Lower leg skin (tissue), 3 donors: ENCODE data around the gene RNH1.

Source experiments
- POLR2A ChIP-seq, 2 donors: fragments of 450-650 bp; IDR thresholded peaks; one replicate each; pipeline ENCODE4 v1.6.1; 2016 to 2017; ENCODE audit warnings: antibody characterized with exemption in 2 of 2, mild to moderate bottlenecking in 1 of 2, moderate library complexity in 1 of 2
- TF ChIP-seq, protein P1 (sequence below), 3 donors: fragments of 450-650 bp; IDR thresholded peaks; one replicate each; pipeline ENCODE4 v1.5.1; 2016; ENCODE audit warnings: antibody characterized with exemption in 3 of 3, mild to moderate bottlenecking in 3 of 3, moderate library complexity in 2 of 3

DNA sequence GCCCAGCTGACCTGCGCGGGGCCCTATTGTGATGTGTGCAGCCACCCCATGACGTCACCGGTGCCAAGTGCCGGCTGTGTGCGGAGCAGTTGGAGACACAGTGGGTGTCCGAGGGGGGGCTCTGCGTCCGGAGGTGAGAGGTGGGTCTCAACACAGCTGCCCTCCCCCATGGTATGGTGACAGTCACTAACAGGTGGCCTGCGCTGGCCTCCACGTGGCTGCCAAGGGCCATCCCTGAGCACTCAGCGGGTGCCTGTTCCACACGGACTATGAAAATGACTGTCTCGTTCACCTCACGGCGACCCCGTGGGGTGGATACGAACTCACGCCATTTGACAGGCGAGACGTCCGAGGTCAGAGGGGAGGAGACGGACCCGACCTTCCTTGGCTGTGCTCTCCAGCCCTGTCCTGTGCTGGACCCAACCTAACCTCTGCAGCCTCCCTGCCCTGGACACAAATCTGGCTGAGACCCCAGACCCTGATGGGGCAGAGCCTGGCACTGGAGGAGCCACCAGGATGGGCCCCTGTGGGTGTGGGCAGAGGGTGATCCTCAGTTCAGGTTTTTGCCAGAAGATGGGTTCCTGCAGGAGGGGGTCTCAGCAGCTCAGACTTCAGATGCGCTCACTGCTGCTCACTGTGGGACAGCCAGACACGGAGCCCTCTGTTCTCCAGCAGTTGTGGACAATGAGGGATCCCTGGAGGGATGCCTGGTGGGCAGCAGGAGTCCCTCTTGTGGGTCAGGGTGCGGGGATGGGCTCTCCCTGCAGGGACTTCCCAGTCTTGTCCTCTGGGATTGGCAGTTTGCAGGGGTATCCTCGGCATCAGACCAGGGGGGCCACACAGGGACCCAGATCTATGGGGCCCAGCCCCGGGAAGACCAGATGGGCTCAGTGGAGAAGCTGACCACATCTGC is 22.0 kb upstream of the RNH1 start:
- TF ChIP-seq, protein P1, sequence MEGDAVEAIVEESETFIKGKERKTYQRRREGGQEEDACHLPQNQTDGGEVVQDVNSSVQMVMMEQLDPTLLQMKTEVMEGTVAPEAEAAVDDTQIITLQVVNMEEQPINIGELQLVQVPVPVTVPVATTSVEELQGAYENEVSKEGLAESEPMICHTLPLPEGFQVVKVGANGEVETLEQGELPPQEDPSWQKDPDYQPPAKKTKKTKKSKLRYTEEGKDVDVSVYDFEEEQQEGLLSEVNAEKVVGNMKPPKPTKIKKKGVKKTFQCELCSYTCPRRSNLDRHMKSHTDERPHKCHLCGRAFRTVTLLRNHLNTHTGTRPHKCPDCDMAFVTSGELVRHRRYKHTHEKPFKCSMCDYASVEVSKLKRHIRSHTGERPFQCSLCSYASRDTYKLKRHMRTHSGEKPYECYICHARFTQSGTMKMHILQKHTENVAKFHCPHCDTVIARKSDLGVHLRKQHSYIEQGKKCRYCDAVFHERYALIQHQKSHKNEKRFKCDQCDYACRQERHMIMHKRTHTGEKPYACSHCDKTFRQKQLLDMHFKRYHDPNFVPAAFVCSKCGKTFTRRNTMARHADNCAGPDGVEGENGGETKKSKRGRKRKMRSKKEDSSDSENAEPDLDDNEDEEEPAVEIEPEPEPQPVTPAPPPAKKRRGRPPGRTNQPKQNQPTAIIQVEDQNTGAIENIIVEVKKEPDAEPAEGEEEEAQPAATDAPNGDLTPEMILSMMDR (IDR thresholded peaks at IDR 0.05) = no peak
- no peak for TF ChIP-seq POLR2A (IDR thresholded peaks at IDR 0.05)
